Measurements from ENCODE around the gene SLC4A5.

Gene SLC4A5

GRCh38 chr2:74300506-74300905, 42.7 kb downstream of the SLC4A5 start:
- H3K4me3 ChIP-seq (ENCODE audit: low read length) = no peak overlapping the region
- H3K36me3 ChIP-seq (ENCODE audit: control insufficient read depth, insufficient read depth, low read length) = no peaks in the 10 kb centered on the region
- H3K9ac ChIP-seq (ENCODE audit: low read length) = no peak overlapping the region
- no peak overlapping the region for H3K27ac ChIP-seq (ENCODE audit: low read depth, low read length)
- no peaks in the 10 kb centered on the region for H3K4me1 ChIP-seq (ENCODE audit: control insufficient read depth, insufficient read depth, low read length)
- no peaks in the 10 kb centered on the region for H3K27me3 ChIP-seq (ENCODE audit: control insufficient read depth, insufficient read depth, low read length)

GRCh38 chr2:74297950-74298349, 45.3 kb downstream of the SLC4A5 start:
- no peaks in the 10 kb centered on the region for H3K4me1 ChIP-seq (ENCODE audit: control insufficient read depth, insufficient read depth, low read length)
- H3K9ac ChIP-seq (ENCODE audit: low read length) = no peak overlapping the region
- no peaks in the 10 kb centered on the region for H3K36me3 ChIP-seq (ENCODE audit: control insufficient read depth, insufficient read depth, low read length)
- no peaks in the 10 kb centered on the region for H3K27me3 ChIP-seq (ENCODE audit: control insufficient read depth, insufficient read depth, low read length)
- no peak overlapping the region for H3K27ac ChIP-seq (ENCODE audit: low read depth, low read length)
- no peak overlapping the region for H3K4me3 ChIP-seq (ENCODE audit: low read length)

GRCh38 chr2:74297391-74297790, 45.8 kb downstream of the SLC4A5 start:
- Histone ChIP-seq H3K9ac (ENCODE audit: low read length) (no peak overlapping the region), H3K4me3 (ENCODE audit: low read length) (no peak overlapping the region), H3K4me1 (ENCODE audit: control insufficient read depth, insufficient read depth, low read length) (no peaks in the 10 kb centered on the region), H3K36me3 (ENCODE audit: control insufficient read depth, insufficient read depth, low read length) (no peaks in the 10 kb centered on the region), H3K27ac (ENCODE audit: low read depth, low read length) (no peak overlapping the region), H3K27me3 (ENCODE audit: control insufficient read depth, insufficient read depth, low read length) (no peaks in the 10 kb centered on the region)

GRCh38 chr2:74293191-74293991, 49.8 kb downstream of the SLC4A5 start:
- Histone ChIP-seq H3K27me3 (ENCODE audit: control insufficient read depth, insufficient read depth, low read length) (no peaks in the 10 kb centered on the region), H3K4me1 (ENCODE audit: control insufficient read depth, insufficient read depth, low read length) (no peaks in the 10 kb centered on the region), H3K27ac (ENCODE audit: low read depth, low read length) (no peak overlapping the region), H3K4me3 (ENCODE audit: low read length) (no peak overlapping the region), H3K9ac (ENCODE audit: low read length) (no peak overlapping the region), H3K36me3 (ENCODE audit: control insufficient read depth, insufficient read depth, low read length) (no peaks in the 10 kb centered on the region)

GRCh38 chr2:74292751-74293150, 50.5 kb downstream of the SLC4A5 start:
- H3K4me1 ChIP-seq (ENCODE audit: control insufficient read depth, insufficient read depth, low read length) = no peaks in the 10 kb centered on the region

GRCh38 chr2:74291886-74292621, 51.2 kb downstream of the SLC4A5 start:
- no peaks in the 10 kb centered on the region for H3K4me1 ChIP-seq (ENCODE audit: control insufficient read depth, insufficient read depth, low read length)
- H3K4me3 ChIP-seq (ENCODE audit: low read length) = no peak overlapping the region
- H3K27me3 ChIP-seq (ENCODE audit: control insufficient read depth, insufficient read depth, low read length) = no peaks in the 10 kb centered on the region
- no peak overlapping the region for H3K9ac ChIP-seq (ENCODE audit: low read length)
- no peaks in the 10 kb centered on the region for H3K36me3 ChIP-seq (ENCODE audit: control insufficient read depth, insufficient read depth, low read length)
- no peak overlapping the region for H3K27ac ChIP-seq (ENCODE audit: low read depth, low read length)

More at GRCh38 chr2:74292751-74293150, 50.5 kb downstream of the SLC4A5 start:
- Histone ChIP-seq H3K27ac (ENCODE audit: low read depth, low read length) (no peak overlapping the region), H3K9ac (ENCODE audit: low read length) (no peak overlapping the region), H3K27me3 (ENCODE audit: control insufficient read depth, insufficient read depth, low read length) (no peaks in the 10 kb centered on the region), H3K36me3 (ENCODE audit: control insufficient read depth, insufficient read depth, low read length) (no peaks in the 10 kb centered on the region), H3K4me3 (ENCODE audit: low read length) (no peak overlapping the region)

GRCh38 chr2:74291218-74291544, 52.0 kb downstream of the SLC4A5 start:
- H3K36me3 ChIP-seq (ENCODE audit: control insufficient read depth, insufficient read depth, low read length) = no peaks in the 10 kb centered on the region
- H3K4me1 ChIP-seq (ENCODE audit: control insufficient read depth, insufficient read depth, low read length) = no peaks in the 10 kb centered on the region
- H3K27ac ChIP-seq (ENCODE audit: low read depth, low read length) = no peak overlapping the region
- H3K27me3 ChIP-seq (ENCODE audit: control insufficient read depth, insufficient read depth, low read length) = no peaks in the 10 kb centered on the region
- H3K9ac ChIP-seq (ENCODE audit: low read length) = no peak overlapping the region
- H3K4me3 ChIP-seq (ENCODE audit: low read length) = no peak overlapping the region

- H3K4me3 ChIP-seq (ENCODE audit: low read length) = no peak overlapping the region
- no peaks in the 10 kb centered on the region for H3K36me3 ChIP-seq (ENCODE audit: control insufficient read depth, insufficient read depth, low read length)
- no peaks in the 10 kb centered on the region for H3K27me3 ChIP-seq (ENCODE audit: control insufficient read depth, insufficient read depth, low read length)
- no peak overlapping the region for H3K9ac ChIP-seq (ENCODE audit: low read length)
- no peaks in the 10 kb centered on the region for H3K4me1 ChIP-seq (ENCODE audit: control insufficient read depth, insufficient read depth, low read length)
- no peak overlapping the region for H3K27ac ChIP-seq (ENCODE audit: low read depth, low read length)
These were observed 52.6 kb downstream of the SLC4A5 start for GRCh38 chr2:74290466-74291217.

- no peak overlapping the region for H3K9ac ChIP-seq (ENCODE audit: low read length)
- H3K27ac ChIP-seq (ENCODE audit: low read depth, low read length) = no peak overlapping the region
- peaks cover 1% of the 10 kb centered on the region for H3K36me3 ChIP-seq (ENCODE audit: control insufficient read depth, insufficient read depth, low read length)
- H3K4me3 ChIP-seq (ENCODE audit: low read length) = no peak overlapping the region
- H3K27me3 ChIP-seq (ENCODE audit: control insufficient read depth, insufficient read depth, low read length) = no peaks in the 10 kb centered on the region
- no peaks in the 10 kb centered on the region for H3K4me1 ChIP-seq (ENCODE audit: control insufficient read depth, insufficient read depth, low read length)
These were observed 53.1 kb downstream of the SLC4A5 start for GRCh38 chr2:74290066-74290465.

- no peaks in the 10 kb centered on the region for H3K4me1 ChIP-seq (ENCODE audit: control insufficient read depth, insufficient read depth, low read length)
- no peak overlapping the region for H3K9ac ChIP-seq (ENCODE audit: low read length)
- H3K27ac ChIP-seq (ENCODE audit: low read depth, low read length) = no peak overlapping the region
- H3K4me3 ChIP-seq (ENCODE audit: low read length) = no peak overlapping the region
- peaks cover 2% of the 10 kb centered on the region for H3K36me3 ChIP-seq (ENCODE audit: control insufficient read depth, insufficient read depth, low read length)
- H3K27me3 ChIP-seq (ENCODE audit: control insufficient read depth, insufficient read depth, low read length) = no peaks in the 10 kb centered on the region
These were observed 56.5 kb downstream of the SLC4A5 start for GRCh38 chr2:74286725-74287124.

GRCh38 chr2:74281141-74281975, 61.9 kb downstream of the SLC4A5 start:
- Histone ChIP-seq H3K27ac (ENCODE audit: low read depth, low read length) (no peak overlapping the region), H3K9ac (ENCODE audit: low read length) (no peak overlapping the region), H3K36me3 (ENCODE audit: control insufficient read depth, insufficient read depth, low read length) (peaks cover 2% of the 10 kb centered on the region), H3K4me1 (ENCODE audit: control insufficient read depth, insufficient read depth, low read length) (no peaks in the 10 kb centered on the region), H3K4me3 (ENCODE audit: low read length) (no peak overlapping the region), H3K27me3 (ENCODE audit: control insufficient read depth, insufficient read depth, low read length) (no peaks in the 10 kb centered on the region)

GRCh38 chr2:74278694-74279093, 64.5 kb downstream of the SLC4A5 start:
- no peak overlapping the region for H3K4me3 ChIP-seq (ENCODE audit: low read length)
- H3K9ac ChIP-seq (ENCODE audit: low read length) = no peak overlapping the region
- no peak overlapping the region for H3K27ac ChIP-seq (ENCODE audit: low read depth, low read length)
- H3K27me3 ChIP-seq (ENCODE audit: control insufficient read depth, insufficient read depth, low read length) = no peaks in the 10 kb centered on the region
- no peaks in the 10 kb centered on the region for H3K4me1 ChIP-seq (ENCODE audit: control insufficient read depth, insufficient read depth, low read length)
- no peaks in the 10 kb centered on the region for H3K36me3 ChIP-seq (ENCODE audit: control insufficient read depth, insufficient read depth, low read length)

All from rectal smooth muscle tissue (tissue), 1 donor.